ENCODE data around the gene TYRP1. TPM values are rescaled to one million over a fixed set of nuclear protein-coding genes. Genes with fewer than 3 reads are reported as not detected.

The TYRP1 gene
- polyA plus RNA-seq, 1 donor from 2014 or later, result not detected

DNA sequence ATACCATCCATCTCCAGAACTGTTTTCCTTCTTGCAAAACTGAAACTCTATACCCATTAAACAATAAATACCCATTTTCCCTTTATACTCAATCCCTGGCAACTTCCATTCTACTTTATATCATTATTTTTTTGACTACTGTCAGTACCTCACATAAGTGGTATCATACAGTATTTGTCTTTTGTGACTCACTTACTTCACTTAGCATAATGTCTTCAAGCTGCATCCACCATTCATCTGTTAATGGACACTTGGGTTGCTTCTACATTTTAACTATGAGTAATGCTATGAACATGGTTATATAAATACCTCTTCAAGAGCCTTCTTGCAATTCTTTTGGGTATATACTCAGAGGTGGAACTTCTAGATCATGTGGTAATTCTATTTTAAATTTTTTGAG lies 11.6 kb upstream of the TYRP1 start:
- no peak overlapping the region for H3K9ac ChIP-seq (ENCODE audit: low read length)
- no peak overlapping the region for H3K27ac ChIP-seq (ENCODE audit: low read length)
- H3K4me2 ChIP-seq (ENCODE audit: low read length), result no peak overlapping the region
- H3K9me3 ChIP-seq (ENCODE audit: low read length), result no peaks in the 10 kb centered on the region
- H3K79me2 ChIP-seq (replicated peaks; ENCODE audit: insufficient read depth, low read length), result no peaks in the 10 kb centered on the region
- no peaks in the 10 kb centered on the region for H3K36me3 ChIP-seq (ENCODE audit: insufficient read depth, low read length)
- H4K20me1 ChIP-seq (ENCODE audit: insufficient read depth), result no peaks in the 10 kb centered on the region
- TF ChIP-seq POLR2AphosphoS5 (IDR thresholded peaks at IDR 0.05), result no peak
- TF ChIP-seq CTCF (IDR thresholded peaks at IDR 0.05; ENCODE audit: poor library complexity, severe bottlenecking), result no peak
- TF ChIP-seq MXI1 (conservative IDR thresholded peaks at IDR 0.05; ENCODE audit: poor library complexity, severe bottlenecking), result no peak
- no peak for TF ChIP-seq SMC3 (conservative IDR thresholded peaks at IDR 0.05; ENCODE audit: poor library complexity)
- TF ChIP-seq EP300 (conservative IDR thresholded peaks at IDR 0.05; ENCODE audit: poor library complexity, severe bottlenecking), result no peak
- no peak for TF ChIP-seq REST (IDR thresholded peaks at IDR 0.05; ENCODE audit: borderline replicate concordance)
- no peak for TF ChIP-seq EZH2 (IDR thresholded peaks at IDR 0.05; ENCODE audit: borderline replicate concordance, insufficient read depth, low read length, poor library complexity, severe bottlenecking)
- no peak for TF ChIP-seq TAF1 (IDR thresholded peaks at IDR 0.05; ENCODE audit: low read depth)
- TF ChIP-seq RAD21 (conservative IDR thresholded peaks at IDR 0.05), result no peak
- H3F3A ChIP-seq (ENCODE audit: insufficient read depth, low read length, poor library complexity, severe bottlenecking), result no peaks in the 10 kb centered on the region
- no peak overlapping the region for H3K4me3 ChIP-seq (ENCODE audit: low read length)
- no peak overlapping the region for H2AFZ ChIP-seq (ENCODE audit: low read depth, low read length)
- no peaks in the 10 kb centered on the region for H3K9me2 ChIP-seq (ENCODE audit: insufficient read depth, low read length)
- no peaks in the 10 kb centered on the region for H3K27me3 ChIP-seq (ENCODE audit: insufficient read depth, low read depth, low read length)

GRCh38 chr9:12684974-12685373 lies 8.2 kb upstream of the TYRP1 start:
- no peak overlapping the region for H3K4me2 ChIP-seq (ENCODE audit: low read length)

More at GRCh38 chr9:12684974-12685373, 8.2 kb upstream of the TYRP1 start:
- TF ChIP-seq REST (IDR thresholded peaks at IDR 0.05; ENCODE audit: borderline replicate concordance), result no peak
- no peak for TF ChIP-seq POLR2AphosphoS5 (IDR thresholded peaks at IDR 0.05)
- TF ChIP-seq RAD21 (conservative IDR thresholded peaks at IDR 0.05), result no peak
- no peak for TF ChIP-seq TAF1 (IDR thresholded peaks at IDR 0.05; ENCODE audit: low read depth)
- no peak for TF ChIP-seq MXI1 (conservative IDR thresholded peaks at IDR 0.05; ENCODE audit: poor library complexity, severe bottlenecking)
- no peak for TF ChIP-seq EZH2 (IDR thresholded peaks at IDR 0.05; ENCODE audit: borderline replicate concordance, insufficient read depth, low read length, poor library complexity, severe bottlenecking)
- TF ChIP-seq EP300 (conservative IDR thresholded peaks at IDR 0.05; ENCODE audit: poor library complexity, severe bottlenecking), result no peak
- no peak for TF ChIP-seq CTCF (IDR thresholded peaks at IDR 0.05; ENCODE audit: poor library complexity, severe bottlenecking)
- no peak for TF ChIP-seq SMC3 (conservative IDR thresholded peaks at IDR 0.05; ENCODE audit: poor library complexity)
- no peak overlapping the region for H3K27ac ChIP-seq (ENCODE audit: low read length)
- H3K79me2 ChIP-seq (replicated peaks; ENCODE audit: insufficient read depth, low read length), result no peaks in the 10 kb centered on the region
- H3K9me3 ChIP-seq (ENCODE audit: low read length), result no peaks in the 10 kb centered on the region
- H3K4me3 ChIP-seq (ENCODE audit: low read length), result no peak overlapping the region
- no peaks in the 10 kb centered on the region for H4K20me1 ChIP-seq (ENCODE audit: insufficient read depth)
- no peaks in the 10 kb centered on the region for H3K36me3 ChIP-seq (ENCODE audit: insufficient read depth, low read length)
- no peak overlapping the region for H2AFZ ChIP-seq (ENCODE audit: low read depth, low read length)
- H3K9ac ChIP-seq (ENCODE audit: low read length), result no peak overlapping the region
- no peaks in the 10 kb centered on the region for H3K27me3 ChIP-seq (ENCODE audit: insufficient read depth, low read depth, low read length)
- H3F3A ChIP-seq (ENCODE audit: insufficient read depth, low read length, poor library complexity, severe bottlenecking), result no peaks in the 10 kb centered on the region
- H3K9me2 ChIP-seq (ENCODE audit: insufficient read depth, low read length), result no peaks in the 10 kb centered on the region
